Naive B cell (primary cell): ENCODE measurements around the gene CUX1. TPM values are rescaled to one million over a fixed set of nuclear protein-coding genes. Genes with fewer than 3 reads are reported as not detected.

Source experiments
- ATAC-seq, 2 donors: fragments of 150-1000 bp; cut with Tn5 transposase; 2 replicates each; pipeline ENCODE4 v1.10.0; 2021; ENCODE audit warnings: low read depth in 2 of 2, mild to moderate bottlenecking in 2 of 2, moderate library complexity in 2 of 2
- DNase-seq: peaks from one replicate; pipeline ENCODE4 v3.0.0; 2022
- H3K27ac Mint-ChIP-seq, 6 donors: one replicate each; pipeline ENCODE4 v1.8.0; 2020 to 2022; ENCODE audit warnings: mild to moderate bottlenecking in 6 of 6, mixed read lengths in 6 of 6, moderate library complexity in 5 of 6, inconsistent platforms in 2 of 6
- H3K27me3 Mint-ChIP-seq, 3 donors: one replicate each; pipeline ENCODE4 v1.8.0; 2021 to 2022; ENCODE audit warnings: mixed read lengths in 3 of 3, mild to moderate bottlenecking in 1 of 3
- H3K36me3 Mint-ChIP-seq, 2 donors: one replicate each; pipeline ENCODE4 v1.8.0; 2020 to 2022; ENCODE audit warnings: mixed read lengths in 2 of 2, inconsistent platforms in 1 of 2, mild to moderate bottlenecking in 1 of 2
- H3K4me1 Mint-ChIP-seq, 3 donors: one replicate each; pipeline ENCODE4 v1.8.0; 2020 to 2022; ENCODE audit warnings: mixed read lengths in 3 of 3, inconsistent platforms in 1 of 3, mild to moderate bottlenecking in 1 of 3, moderate library complexity in 1 of 3
- H3K4me3 Mint-ChIP-seq, 8 donors: one replicate each; pipeline ENCODE4 v1.8.0; 2020 to 2022; ENCODE audit warnings: mild to moderate bottlenecking in 8 of 8, mixed read lengths in 8 of 8, moderate library complexity in 8 of 8, inconsistent platforms in 2 of 8
- H3K9me3 Mint-ChIP-seq, 7 donors: one replicate each; pipeline ENCODE4 v1.8.0; 2020 to 2022; ENCODE audit warnings: mixed read lengths in 7 of 7, mild to moderate bottlenecking in 5 of 7, inconsistent platforms in 2 of 7, moderate library complexity in 1 of 7
- polyA plus RNA-seq, 6 donors: library from polyadenylated mRNA; unstranded; fragments of 300-500 nt; fragmentation: Illumina TruSeq; gene quantifications; one replicate each; pipeline ENCODE4 v1.2.3, GENCODE V29; 2021; ENCODE audit warnings: low read depth in 6 of 6

The CUX1 gene
- polyA plus RNA-seq, 6 donors from 2014 or later = 0.66 to 31.5 (median 14.5) TPM

GRCh38 chr7:102255916-102256315 is 438.5 kb downstream of the CUX1 start:
- Mint-ChIP-seq H3K36me3 (no peaks in the 10 kb centered on the region), H3K27me3 (no peaks in the 10 kb centered on the region), H3K4me3 (no peak overlapping the region), H3K27ac (no peak overlapping the region), H3K4me1 (peaks cover 0 to 5% (median 0%) of the 10 kb centered on the region in 3 donors), H3K9me3 (no peaks in the 10 kb centered on the region)
- DNase-seq (no peak), ATAC-seq (no peak)

GRCh38 chr7:102258073-102258748 is 440.8 kb downstream of the CUX1 start:
- Mint-ChIP-seq H3K36me3 (no peaks in the 10 kb centered on the region), H3K27me3 (no peaks in the 10 kb centered on the region), H3K9me3 (no peaks in the 10 kb centered on the region), H3K4me1 (peaks cover 0 to 5% (median 0%) of the 10 kb centered on the region in 3 donors), H3K27ac (peak overlapping the region in 1 of 6 donors; percentile 66), H3K4me3 (peak overlapping the region in 1 of 8 donors; percentile 41)
- ATAC-seq (no peak), DNase-seq (no peak)

- H3K9me3 Mint-ChIP-seq = no peaks in the 10 kb centered on the region
These were observed 441.3 kb downstream of the CUX1 start for GRCh38 chr7:102258749-102259107.

GRCh38 chr7:102260856-102261255 is 443.4 kb downstream of the CUX1 start:
- Mint-ChIP-seq H3K4me1 (peaks cover 0 to 6% (median 0%) of the 10 kb centered on the region in 3 donors), H3K27me3 (no peaks in the 10 kb centered on the region), H3K27ac (peak overlapping the region in 1 of 6 donors; percentile 13), H3K4me3 (no peak overlapping the region), H3K36me3 (no peaks in the 10 kb centered on the region), H3K9me3 (no peaks in the 10 kb centered on the region)
- DNase-seq (no peak), ATAC-seq (no peak)

More at GRCh38 chr7:102258749-102259107, 441.3 kb downstream of the CUX1 start:
- DNase-seq (no peak), ATAC-seq (no peak)
- H3K36me3 Mint-ChIP-seq = no peaks in the 10 kb centered on the region
- H3K4me3 Mint-ChIP-seq = no peak overlapping the region
- peak overlapping the region in 1 of 6 donors; percentile 66 for H3K27ac Mint-ChIP-seq
- no peaks in the 10 kb centered on the region for H3K27me3 Mint-ChIP-seq
- peaks cover 0 to 5% (median 0%) of the 10 kb centered on the region in 3 donors for H3K4me1 Mint-ChIP-seq

GRCh38 chr7:102261451-102261850 is 444.0 kb downstream of the CUX1 start:
- Mint-ChIP-seq H3K9me3 (no peaks in the 10 kb centered on the region), H3K4me3 (no peak overlapping the region), H3K36me3 (no peaks in the 10 kb centered on the region), H3K27me3 (no peaks in the 10 kb centered on the region), H3K4me1 (peaks cover 0 to 6% (median 5%) of the 10 kb centered on the region in 3 donors), H3K27ac (peak overlapping the region in 1 of 6 donors; percentile 86)
- DNase-seq = no peak
- no peak for ATAC-seq

- Mint-ChIP-seq H3K27me3 (no peaks in the 10 kb centered on the region), H3K9me3 (no peaks in the 10 kb centered on the region), H3K36me3 (no peaks in the 10 kb centered on the region), H3K27ac (peak overlapping the region in 1 of 6 donors; percentile 20), H3K4me3 (no peak overlapping the region), H3K4me1 (peaks cover 0 to 8% (median 6%) of the 10 kb centered on the region in 3 donors)
- ATAC-seq (no peak), DNase-seq (no peak)
These were observed 445.1 kb downstream of the CUX1 start for GRCh38 chr7:102262546-102262945.

- H3K36me3 Mint-ChIP-seq = no peaks in the 10 kb centered on the region
- peak overlapping the region in 2 of 6 donors; percentile 53 to 65 for H3K27ac Mint-ChIP-seq
- ATAC-seq (no peak), DNase-seq (no peak)
- H3K9me3 Mint-ChIP-seq = no peaks in the 10 kb centered on the region
- H3K4me3 Mint-ChIP-seq = no peak overlapping the region
- H3K27me3 Mint-ChIP-seq = no peaks in the 10 kb centered on the region
- H3K4me1 Mint-ChIP-seq = peaks cover 4 to 8% (median 6%) of the 10 kb centered on the region in 3 donors
These were observed 447.0 kb downstream of the CUX1 start for GRCh38 chr7:102264367-102264891.

GRCh38 chr7:102266541-102266940 is 449.1 kb downstream of the CUX1 start:
- Mint-ChIP-seq H3K27me3 (no peaks in the 10 kb centered on the region), H3K4me3 (no peak overlapping the region), H3K36me3 (no peaks in the 10 kb centered on the region), H3K4me1 (peaks cover 4 to 8% (median 6%) of the 10 kb centered on the region in 3 donors), H3K9me3 (no peaks in the 10 kb centered on the region), H3K27ac (peak overlapping the region in 1 of 6 donors; percentile 65)
- ATAC-seq (no peak), DNase-seq (no peak)

GRCh38 chr7:102268635-102269034 is 451.2 kb downstream of the CUX1 start:
- Mint-ChIP-seq H3K27me3 (no peaks in the 10 kb centered on the region), H3K4me3 (no peak overlapping the region), H3K27ac (no peak overlapping the region), H3K9me3 (no peaks in the 10 kb centered on the region), H3K36me3 (no peaks in the 10 kb centered on the region), H3K4me1 (peaks cover 7 to 11% (median 11%) of the 10 kb centered on the region in 3 donors)
- no peak for DNase-seq
- ATAC-seq = no peak

GRCh38 chr7:102270178-102270887 is 452.9 kb downstream of the CUX1 start:
- Mint-ChIP-seq H3K4me3 (no peak overlapping the region), H3K27ac (peak overlapping the region in 1 of 6 donors; percentile 84), H3K4me1 (peaks cover 5 to 11% (median 7%) of the 10 kb centered on the region in 3 donors), H3K9me3 (no peaks in the 10 kb centered on the region), H3K27me3 (no peaks in the 10 kb centered on the region), H3K36me3 (no peaks in the 10 kb centered on the region)
- no peak for DNase-seq
- no peak for ATAC-seq

GRCh38 chr7:102271158-102271798 is 453.9 kb downstream of the CUX1 start:
- no peaks in the 10 kb centered on the region for H3K27me3 Mint-ChIP-seq
- no peaks in the 10 kb centered on the region for H3K36me3 Mint-ChIP-seq
- H3K27ac Mint-ChIP-seq = peak overlapping the region in 1 of 6 donors; percentile 59
- no peaks in the 10 kb centered on the region for H3K9me3 Mint-ChIP-seq
- DNase-seq (no peak), ATAC-seq (no peak)
- no peak overlapping the region for H3K4me3 Mint-ChIP-seq
- H3K4me1 Mint-ChIP-seq = peaks cover 5 to 8% (median 7%) of the 10 kb centered on the region in 3 donors

GRCh38 chr7:102272075-102272916 is 454.9 kb downstream of the CUX1 start:
- Mint-ChIP-seq H3K4me3 (no peak overlapping the region), H3K27me3 (no peaks in the 10 kb centered on the region), H3K4me1 (peaks cover 3 to 7% (median 5%) of the 10 kb centered on the region in 3 donors), H3K27ac (no peak overlapping the region), H3K9me3 (no peaks in the 10 kb centered on the region), H3K36me3 (no peaks in the 10 kb centered on the region)
- ATAC-seq = peak; percentile 77 to 80
- peak; percentile 66 for DNase-seq
